ENCODE data around the gene CCDC63. TPM values are rescaled to one million over a fixed set of nuclear protein-coding genes. Genes with fewer than 3 reads are reported as not detected.

The CCDC63 gene
- total RNA-seq, 6 donors from 2014 or later: not detected

GRCh38 chr12:110913119-110914056 is 66.6 kb downstream of the CCDC63 start:
- no peak for DNase-seq
- ATAC-seq (ENCODE audit: low FRiP score in 2 of 2): no peak
- Histone ChIP-seq H3K9me3 (no peaks in the 10 kb centered on the region), H3K36me3 (no peaks in the 10 kb centered on the region), H3K27ac (no peak overlapping the region), H3K27me3 (no peaks in the 10 kb centered on the region), H3K4me1 (no peaks in the 10 kb centered on the region), H3K4me3 (no peak overlapping the region)
- TF ChIP-seq POLR2A (IDR thresholded peaks at IDR 0.05) (no peak), EP300 (IDR thresholded peaks at IDR 0.05) (no peak)
- 84 to 85% methylated on average over 12 to 14 of the region's 14 CpGs for WGBS, 2 donors

GRCh38 chr12:110916295-110916875 is 69.6 kb downstream of the CCDC63 start:
- ATAC-seq (ENCODE audit: low FRiP score in 2 of 2) (no peak), DNase-seq (no peak)
- no peak for TF ChIP-seq POLR2A (IDR thresholded peaks at IDR 0.05)
- TF ChIP-seq POLR2AphosphoS5 (IDR thresholded peaks at IDR 0.05): no peak
- H3K27ac ChIP-seq: no peak overlapping the region
- H3K4me3 ChIP-seq: no peak overlapping the region
- no peaks in the 10 kb centered on the region for H3K9me3 ChIP-seq
- no peaks in the 10 kb centered on the region for H3K4me1 ChIP-seq
- H3K27me3 ChIP-seq: no peaks in the 10 kb centered on the region
- WGBS, 2 donors: 67 to 78% methylated on average over 3 of the region's 3 CpGs
- no peaks in the 10 kb centered on the region for H3K36me3 ChIP-seq

- no peaks in the 10 kb centered on the region for H3K4me1 ChIP-seq
- no peak for TF ChIP-seq POLR2AphosphoS5 (IDR thresholded peaks at IDR 0.05)
- TF ChIP-seq CTCF (IDR thresholded peaks at IDR 0.05): no peak
- no peak for TF ChIP-seq EP300 (IDR thresholded peaks at IDR 0.05)
- no peak for TF ChIP-seq POLR2A (IDR thresholded peaks at IDR 0.05)
- H3K36me3 ChIP-seq: no peaks in the 10 kb centered on the region
- DNase-seq (no peak), ATAC-seq (ENCODE audit: low FRiP score in 2 of 2) (no peak)
- no peaks in the 10 kb centered on the region for H3K9me3 ChIP-seq
- H3K27me3 ChIP-seq: no peaks in the 10 kb centered on the region
- H3K4me3 ChIP-seq: no peak overlapping the region
- no peak overlapping the region for H3K27ac ChIP-seq
- WGBS, 2 donors: 48 to 68% methylated on average over 5 of the region's 5 CpGs
These were observed 70.7 kb downstream of the CCDC63 start for GRCh38 chr12:110917467-110917866.

GRCh38 chr12:110917961-110918360 is 71.2 kb downstream of the CCDC63 start:
- no peak overlapping the region for H3K4me3 ChIP-seq
- H3K4me1 ChIP-seq: no peaks in the 10 kb centered on the region
- no peaks in the 10 kb centered on the region for H3K9me3 ChIP-seq
- ATAC-seq (ENCODE audit: low FRiP score in 2 of 2) (no peak), DNase-seq (no peak)
- 88 to 89% methylated on average over 7 of the region's 7 CpGs for WGBS, 2 donors
- no peaks in the 10 kb centered on the region for H3K36me3 ChIP-seq
- no peaks in the 10 kb centered on the region for H3K27me3 ChIP-seq
- no peak overlapping the region for H3K27ac ChIP-seq
- TF ChIP-seq CTCF (IDR thresholded peaks at IDR 0.05) (no peak), POLR2A (IDR thresholded peaks at IDR 0.05) (no peak), EP300 (IDR thresholded peaks at IDR 0.05) (no peak), POLR2AphosphoS5 (IDR thresholded peaks at IDR 0.05) (no peak)

- DNase-seq (no peak), ATAC-seq (ENCODE audit: low FRiP score in 2 of 2) (no peak)
- Histone ChIP-seq H3K4me1 (no peaks in the 10 kb centered on the region), H3K27me3 (no peaks in the 10 kb centered on the region), H3K27ac (no peak overlapping the region), H3K36me3 (no peaks in the 10 kb centered on the region), H3K9me3 (no peaks in the 10 kb centered on the region), H3K4me3 (no peak overlapping the region)
- WGBS, 2 donors: 79 to 85% methylated on average over 5 of the region's 5 CpGs
- TF ChIP-seq POLR2AphosphoS5 (IDR thresholded peaks at IDR 0.05) (no peak), EP300 (IDR thresholded peaks at IDR 0.05) (no peak), CTCF (IDR thresholded peaks at IDR 0.05) (no peak), POLR2A (IDR thresholded peaks at IDR 0.05) (no peak)
These were observed 72.9 kb downstream of the CCDC63 start for GRCh38 chr12:110919720-110920119.
